Mucosa of rectum (tissue), 2 donors: Measurements from ENCODE around the gene HDAC11.
"Not testable (repeated sequence)": the region's sequence is repeated elsewhere in the genome, so short reads cannot be mapped to it uniquely, and the experiment has no call there.

Experiments
- H3K27ac ChIP-seq, 2 donors: one replicate each; pipeline ENCODE4 v1.7.0; 2013; ENCODE audit warnings: inconsistent platforms in 2 of 2, low read depth in 2 of 2, low read length in 2 of 2
- H3K27me3 ChIP-seq, 2 donors: one replicate each; pipeline ENCODE4 v1.7.0; 2013; ENCODE audit warnings: low read length in 2 of 2; ENCODE audit not compliant: control insufficient read depth in 2 of 2, insufficient read depth in 2 of 2
- H3K36me3 ChIP-seq, 2 donors: one replicate each; pipeline ENCODE4 v1.7.0; 2013; ENCODE audit warnings: low read length in 2 of 2; ENCODE audit not compliant: control insufficient read depth in 2 of 2, insufficient read depth in 2 of 2
- H3K4me1 ChIP-seq, 2 donors: one replicate each; pipeline ENCODE4 v1.7.0; 2013; ENCODE audit warnings: low read length in 2 of 2, mild to moderate bottlenecking in 1 of 2; ENCODE audit not compliant: control insufficient read depth in 2 of 2, insufficient read depth in 2 of 2
- H3K4me3 ChIP-seq, 2 donors: one replicate each; pipeline ENCODE4 v1.7.0; 2013; ENCODE audit warnings: low read length in 2 of 2
- H3K9ac ChIP-seq, 2 donors: one replicate each; pipeline ENCODE4 v1.7.0; 2013; ENCODE audit warnings: low read length in 2 of 2, low read depth in 1 of 2, mild to moderate bottlenecking in 1 of 2
- H3K9me3 ChIP-seq, 2 donors: one replicate each; pipeline ENCODE4 v1.7.0; 2013; ENCODE audit warnings: low read length in 2 of 2; ENCODE audit not compliant: control insufficient read depth in 2 of 2
- donor health status: healthy.
- donor health status: Normal muscosa, but diverticular disease.

The HDAC11 gene, protein sequence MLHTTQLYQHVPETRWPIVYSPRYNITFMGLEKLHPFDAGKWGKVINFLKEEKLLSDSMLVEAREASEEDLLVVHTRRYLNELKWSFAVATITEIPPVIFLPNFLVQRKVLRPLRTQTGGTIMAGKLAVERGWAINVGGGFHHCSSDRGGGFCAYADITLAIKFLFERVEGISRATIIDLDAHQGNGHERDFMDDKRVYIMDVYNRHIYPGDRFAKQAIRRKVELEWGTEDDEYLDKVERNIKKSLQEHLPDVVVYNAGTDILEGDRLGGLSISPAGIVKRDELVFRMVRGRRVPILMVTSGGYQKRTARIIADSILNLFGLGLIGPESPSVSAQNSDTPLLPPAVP

GRCh38 chr3:13479582-13480339 lies at the start of gene HDAC11:
Gene HDAC11 (plus strand): TSS chr3:13480306. CDS start chr3:13480348, 42 bp downstream.
- Histone ChIP-seq H3K4me3 (peak within 1 kb of the TSS; percentile 85 to 87), H3K27me3 (no peaks in the 10 kb centered on the region), H3K9me3 (no peaks in the 10 kb centered on the region), H3K36me3 (no peaks in the 10 kb centered on the region), H3K4me1 (peaks cover 11 to 20% of the 10 kb centered on the region in 2 donors), H3K9ac (peak within 1 kb of the TSS; percentile 94 to 95), H3K27ac (peak within 1 kb of the TSS; percentile 86 to 87)

- H3K27ac ChIP-seq, H3K4me3 ChIP-seq, H3K4me1 ChIP-seq, H3K27me3 ChIP-seq, H3K9me3 ChIP-seq, H3K9ac ChIP-seq, H3K36me3 ChIP-seq: not testable (repeated sequence)
Measured at GRCh38 chr3:13430411-13430875, 49.7 kb upstream of the HDAC11 start.

- Histone ChIP-seq H3K36me3 (no peaks in the 10 kb centered on the region), H3K4me3 (no peak overlapping the region), H3K27ac (no peak overlapping the region), H3K27me3 (no peaks in the 10 kb centered on the region), H3K4me1 (no peaks in the 10 kb centered on the region), H3K9ac (no peak overlapping the region), H3K9me3 (no peaks in the 10 kb centered on the region)
Measured at GRCh38 chr3:13432093-13432492, 48.0 kb upstream of the HDAC11 start.

DNA sequence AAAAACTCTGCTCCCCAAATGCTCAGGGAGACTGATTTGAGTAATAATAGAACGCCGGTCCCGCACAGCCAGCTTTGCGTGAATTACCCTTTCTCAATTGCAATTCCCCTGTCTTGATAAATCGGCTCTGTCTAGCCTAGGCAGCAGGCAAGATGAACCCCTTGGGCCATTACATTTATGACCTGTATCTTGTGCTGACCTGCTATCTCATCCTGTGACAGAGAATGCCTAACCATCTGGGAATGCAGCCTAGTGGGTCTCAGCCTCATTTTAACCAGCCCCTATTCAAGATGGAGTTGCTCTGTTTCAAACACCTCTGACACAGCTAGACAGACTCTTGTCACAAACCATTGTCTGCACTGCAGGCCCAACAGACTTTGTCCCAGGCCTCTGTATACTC lies 46.2 kb upstream of the HDAC11 start:
- H3K36me3 ChIP-seq, result no peaks in the 10 kb centered on the region
- no peak overlapping the region for H3K9ac ChIP-seq
- no peaks in the 10 kb centered on the region for H3K9me3 ChIP-seq
- H3K27ac ChIP-seq, result no peak overlapping the region
- no peaks in the 10 kb centered on the region for H3K4me1 ChIP-seq
- H3K4me3 ChIP-seq, result no peak overlapping the region
- no peaks in the 10 kb centered on the region for H3K27me3 ChIP-seq

- H3K9ac ChIP-seq, H3K4me3 ChIP-seq, H3K36me3 ChIP-seq, H3K27ac ChIP-seq, H3K4me1 ChIP-seq, H3K9me3 ChIP-seq, H3K27me3 ChIP-seq: not testable (repeated sequence)
Measured at GRCh38 chr3:13436213-13436612, 43.9 kb upstream of the HDAC11 start.

GRCh38 chr3:13440204-13440817 lies 39.8 kb upstream of the HDAC11 start:
- H3K36me3 ChIP-seq, result no peaks in the 10 kb centered on the region
- no peak overlapping the region for H3K27ac ChIP-seq
- no peaks in the 10 kb centered on the region for H3K9me3 ChIP-seq
- no peak overlapping the region for H3K9ac ChIP-seq
- H3K27me3 ChIP-seq, result no peaks in the 10 kb centered on the region
- no peak overlapping the region for H3K4me3 ChIP-seq
- no peaks in the 10 kb centered on the region for H3K4me1 ChIP-seq

- not testable (repeated sequence) for H3K9me3 ChIP-seq, H3K9ac ChIP-seq, H3K36me3 ChIP-seq, H3K27me3 ChIP-seq, H3K27ac ChIP-seq, H3K4me1 ChIP-seq, H3K4me3 ChIP-seq
Measured at GRCh38 chr3:13442882-13443281, 37.2 kb upstream of the HDAC11 start.

GRCh38 chr3:13451301-13451673 lies 28.8 kb upstream of the HDAC11 start:
- H3K9me3 ChIP-seq, result no peaks in the 10 kb centered on the region
- H3K27me3 ChIP-seq, result no peaks in the 10 kb centered on the region
- H3K36me3 ChIP-seq, result no peaks in the 10 kb centered on the region
- peak overlapping the region; percentile 67 to 72 for H3K9ac ChIP-seq
- H3K27ac ChIP-seq, result peak overlapping the region; percentile 43 to 91
- peaks cover 7 to 10% of the 10 kb centered on the region in 2 donors for H3K4me1 ChIP-seq
- peak overlapping the region; percentile 84 to 93 for H3K4me3 ChIP-seq

GRCh38 chr3:13452490-13453335 lies 27.4 kb upstream of the HDAC11 start:
- Histone ChIP-seq H3K9me3 (no peaks in the 10 kb centered on the region), H3K27ac (peak overlapping the region; percentile 83 to 91), H3K36me3 (no peaks in the 10 kb centered on the region), H3K9ac (peak overlapping the region in 1 of 2 donors; percentile 67), H3K27me3 (no peaks in the 10 kb centered on the region), H3K4me1 (peaks cover 7 to 10% of the 10 kb centered on the region in 2 donors), H3K4me3 (peak overlapping the region; percentile 84 to 93)
